Neural crest cell (in vitro differentiated cells): ENCODE data around the gene BTBD2. TPM values are rescaled to one million over a fixed set of nuclear protein-coding genes. Genes with fewer than 3 reads are reported as not detected.
A peak's percentile ranks its signal among the peaks of the same experiment; 100 is the strongest.

Experiments
- DNase-seq: peaks from one replicate; pipeline ENCODE4 v3.0.0; 2021; ENCODE audit warnings: low read depth, mixed read lengths, low spot score
- H3K27ac Mint-ChIP-seq: one replicate; pipeline ENCODE4 v1.8.0; 2021; ENCODE audit warnings: mild to moderate bottlenecking, mixed read lengths; ENCODE audit not compliant: unreplicated experiment
- H3K27me3 Mint-ChIP-seq: 2 replicates; pipeline ENCODE4 v1.8.0; 2021; ENCODE audit warnings: low read depth, mild to moderate bottlenecking, mixed read lengths
- H3K36me3 Mint-ChIP-seq: 2 replicates; pipeline ENCODE4 v1.8.0; 2021; ENCODE audit warnings: low read depth, mild to moderate bottlenecking, mixed read lengths
- H3K4me1 Mint-ChIP-seq: 2 replicates; pipeline ENCODE4 v1.8.0; 2021; ENCODE audit warnings: mixed read lengths
- H3K4me3 Mint-ChIP-seq: one replicate; pipeline ENCODE4 v1.8.0; 2021; ENCODE audit warnings: mild to moderate bottlenecking, mixed read lengths
- H3K9me3 Mint-ChIP-seq: 2 replicates; pipeline ENCODE4 v1.8.0; 2021; ENCODE audit warnings: mixed read lengths
- total RNA-seq: library from RNA; stranded (reverse); gene quantifications from 2 replicates; pipeline ENCODE4 v1.2.1, GENCODE V29; 2021
- TF ChIP-seq, protein P1 (sequence below): fragments of 200-600 bp; sonication (generic); conservative IDR thresholded peaks from 2 replicates; pipeline ENCODE4 v1.5.0; 2021; ENCODE audit warnings: antibody characterized with exemption, mild to moderate bottlenecking

BTBD2 gene
- total RNA-seq, 1 donor from 2014 or later = 142 TPM

DNA sequence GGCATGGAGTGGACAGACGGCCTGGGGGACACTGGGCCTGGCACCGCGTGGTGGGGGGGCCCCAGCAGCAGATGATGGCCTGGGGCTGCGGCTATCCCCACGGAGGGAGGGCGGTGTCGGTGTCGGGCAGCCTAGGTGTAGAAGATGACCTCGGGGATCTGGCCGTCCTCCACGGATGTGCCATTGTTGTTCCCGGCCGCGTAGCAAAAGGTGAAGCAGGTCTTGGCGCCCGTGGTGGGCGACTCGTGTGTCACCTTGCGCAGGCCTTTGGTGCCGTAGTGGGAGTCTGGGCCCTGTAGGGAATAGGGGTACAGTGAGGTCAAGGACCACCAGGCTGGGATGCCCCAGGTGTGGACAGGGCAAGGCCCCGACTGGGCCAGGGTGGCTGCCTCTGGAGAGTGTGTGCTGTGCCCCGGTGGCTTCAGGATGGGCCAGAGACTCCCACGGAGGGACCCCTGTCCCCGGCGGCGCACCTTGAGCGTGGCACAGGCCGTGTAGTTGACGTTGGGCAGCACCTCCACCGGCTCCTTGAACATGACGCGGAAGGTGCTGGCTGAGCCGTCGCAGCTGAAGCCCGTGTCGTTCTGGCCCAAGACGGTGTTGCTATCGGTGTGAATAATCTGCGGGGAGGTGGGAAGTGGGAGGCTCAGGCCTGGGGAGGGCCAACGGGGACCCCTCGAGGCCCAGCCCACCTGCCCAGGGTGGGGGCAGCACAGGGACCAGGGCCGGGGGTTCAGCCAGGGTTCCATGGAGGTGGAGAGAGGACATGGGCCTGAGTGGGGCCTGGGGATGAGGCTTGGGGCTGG lies 29.0 kb downstream of the BTBD2 start:
- DNase-seq = no peak
- Mint-ChIP-seq H3K4me3 (no peak overlapping the region), H3K9me3 (no peaks in the 10 kb centered on the region), H3K27me3 (no peaks in the 10 kb centered on the region), H3K36me3 (peaks cover 3% of the 10 kb centered on the region), H3K27ac (no peak overlapping the region), H3K4me1 (no peaks in the 10 kb centered on the region)
- TF ChIP-seq, protein P1, sequence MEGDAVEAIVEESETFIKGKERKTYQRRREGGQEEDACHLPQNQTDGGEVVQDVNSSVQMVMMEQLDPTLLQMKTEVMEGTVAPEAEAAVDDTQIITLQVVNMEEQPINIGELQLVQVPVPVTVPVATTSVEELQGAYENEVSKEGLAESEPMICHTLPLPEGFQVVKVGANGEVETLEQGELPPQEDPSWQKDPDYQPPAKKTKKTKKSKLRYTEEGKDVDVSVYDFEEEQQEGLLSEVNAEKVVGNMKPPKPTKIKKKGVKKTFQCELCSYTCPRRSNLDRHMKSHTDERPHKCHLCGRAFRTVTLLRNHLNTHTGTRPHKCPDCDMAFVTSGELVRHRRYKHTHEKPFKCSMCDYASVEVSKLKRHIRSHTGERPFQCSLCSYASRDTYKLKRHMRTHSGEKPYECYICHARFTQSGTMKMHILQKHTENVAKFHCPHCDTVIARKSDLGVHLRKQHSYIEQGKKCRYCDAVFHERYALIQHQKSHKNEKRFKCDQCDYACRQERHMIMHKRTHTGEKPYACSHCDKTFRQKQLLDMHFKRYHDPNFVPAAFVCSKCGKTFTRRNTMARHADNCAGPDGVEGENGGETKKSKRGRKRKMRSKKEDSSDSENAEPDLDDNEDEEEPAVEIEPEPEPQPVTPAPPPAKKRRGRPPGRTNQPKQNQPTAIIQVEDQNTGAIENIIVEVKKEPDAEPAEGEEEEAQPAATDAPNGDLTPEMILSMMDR = no peak

DNA sequence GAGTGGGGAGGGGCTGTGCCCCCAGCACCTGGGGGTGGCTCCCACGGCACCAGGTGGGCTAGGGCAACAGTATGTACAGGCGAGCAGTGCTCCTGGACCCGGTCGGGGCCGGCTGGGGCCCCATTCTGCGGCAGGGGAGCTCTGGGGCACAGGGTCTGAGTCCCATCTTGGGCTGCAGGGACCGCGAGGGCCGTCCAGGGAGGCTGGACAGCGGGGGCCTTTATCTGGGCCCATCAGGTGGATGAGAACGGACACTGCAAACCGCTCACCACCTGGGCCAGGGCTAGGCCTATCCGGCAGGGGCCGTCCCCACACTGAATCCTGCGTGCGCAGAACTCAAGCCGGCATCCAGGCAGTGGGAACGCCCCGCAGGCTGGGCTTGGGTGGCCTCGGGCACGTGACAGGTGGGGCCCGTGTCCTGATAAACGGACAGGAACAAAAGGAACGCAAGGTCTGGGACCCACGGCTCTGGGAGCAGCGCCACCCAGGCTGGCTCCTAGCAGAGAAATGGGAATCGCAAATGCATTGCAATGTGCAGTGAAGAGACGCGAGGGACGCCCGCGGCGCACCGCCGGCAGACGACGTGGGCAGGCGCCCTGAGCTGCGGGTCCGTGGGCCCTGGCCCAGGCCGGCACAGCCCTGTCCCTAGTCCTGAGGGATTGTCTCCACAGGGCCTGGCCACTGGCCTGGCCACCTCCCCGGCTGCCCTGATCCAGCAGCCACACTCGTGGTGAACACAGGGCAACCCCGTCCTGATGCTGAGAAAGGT lies 29.7 kb downstream of the BTBD2 start:
- peaks cover 3% of the 10 kb centered on the region for H3K36me3 Mint-ChIP-seq
- H3K4me1 Mint-ChIP-seq = no peaks in the 10 kb centered on the region
- H3K27ac Mint-ChIP-seq = no peak overlapping the region
- H3K27me3 Mint-ChIP-seq = no peaks in the 10 kb centered on the region
- TF ChIP-seq, protein P1 = no peak
- H3K9me3 Mint-ChIP-seq = no peaks in the 10 kb centered on the region
- no peak overlapping the region for H3K4me3 Mint-ChIP-seq
- no peak for DNase-seq

DNA sequence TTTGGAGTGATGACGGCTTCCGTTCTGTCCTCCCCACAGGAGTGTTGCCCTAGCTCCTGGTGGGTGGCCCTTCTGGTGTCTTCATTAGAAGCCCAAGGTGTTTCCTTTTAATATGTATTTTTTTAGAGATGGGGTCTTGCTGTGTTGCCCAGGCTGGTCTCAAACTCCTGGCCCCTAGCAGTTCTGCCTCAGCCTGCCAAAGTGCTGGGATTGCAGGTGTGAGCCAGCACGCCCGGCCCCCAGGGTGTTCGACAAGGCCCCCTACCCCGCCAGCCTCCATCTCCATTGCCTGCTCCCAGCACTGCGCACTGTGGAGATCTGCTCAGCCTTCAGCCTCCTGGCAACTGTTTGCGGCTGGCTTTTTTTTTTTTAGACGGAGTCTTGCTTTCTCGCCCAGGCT lies 31.2 kb downstream of the BTBD2 start:
- Mint-ChIP-seq H3K4me3 (no peak overlapping the region), H3K27me3 (no peaks in the 10 kb centered on the region), H3K4me1 (no peaks in the 10 kb centered on the region), H3K27ac (no peak overlapping the region), H3K36me3 (peaks cover 3% of the 10 kb centered on the region), H3K9me3 (no peaks in the 10 kb centered on the region)
- no peak for DNase-seq
- TF ChIP-seq, protein P1 = no peak

DNA sequence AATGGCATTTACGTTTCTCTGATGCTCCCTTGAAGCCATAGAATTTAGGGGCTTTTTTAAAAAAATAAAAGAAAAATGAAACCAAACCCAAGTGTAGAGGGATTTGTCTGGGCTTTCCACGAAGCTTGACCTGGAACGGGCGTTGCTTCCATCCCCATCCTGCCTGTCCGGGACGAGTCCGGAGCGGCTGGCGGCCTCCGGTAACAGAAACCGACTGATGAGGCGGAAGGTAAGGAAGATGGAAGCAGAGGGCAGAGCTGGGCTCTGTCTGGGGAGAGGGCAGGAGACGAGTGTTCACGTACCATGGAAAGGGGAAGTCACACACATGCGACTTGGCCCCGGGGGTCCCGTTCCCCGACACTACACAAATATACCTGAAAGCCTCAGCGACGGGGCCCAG lies 34.3 kb downstream of the BTBD2 start:
- peak overlapping the region; percentile 31 for H3K4me3 Mint-ChIP-seq
- no peak overlapping the region for H3K27ac Mint-ChIP-seq
- TF ChIP-seq, protein P1 = no peak
- no peaks in the 10 kb centered on the region for H3K9me3 Mint-ChIP-seq
- H3K27me3 Mint-ChIP-seq = no peaks in the 10 kb centered on the region
- peaks cover 3% of the 10 kb centered on the region for H3K36me3 Mint-ChIP-seq
- no peaks in the 10 kb centered on the region for H3K4me1 Mint-ChIP-seq
- no peak for DNase-seq

DNA sequence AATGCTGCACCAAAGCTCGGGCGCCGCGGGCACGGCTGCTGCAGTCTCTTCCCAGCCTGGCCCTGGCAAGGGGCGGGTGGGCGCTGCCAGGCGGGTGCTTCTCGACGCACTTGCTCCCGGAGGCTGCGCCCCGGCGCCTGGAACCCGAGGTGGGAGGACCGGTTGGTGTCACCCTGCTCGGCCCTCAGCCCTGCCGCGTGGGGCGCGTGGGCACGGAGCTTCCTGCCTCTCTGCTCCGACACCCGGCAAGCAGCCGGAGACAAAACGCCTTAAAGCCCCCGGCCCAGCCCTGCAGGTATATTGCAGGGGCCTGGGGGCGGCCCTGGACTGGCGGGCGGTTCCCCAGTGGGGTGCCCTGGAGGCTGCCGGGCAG lies 34.7 kb downstream of the BTBD2 start:
- peaks cover 3% of the 10 kb centered on the region for H3K36me3 Mint-ChIP-seq
- TF ChIP-seq, protein P1 = no peak
- no peaks in the 10 kb centered on the region for H3K27me3 Mint-ChIP-seq
- no peaks in the 10 kb centered on the region for H3K9me3 Mint-ChIP-seq
- H3K4me1 Mint-ChIP-seq = no peaks in the 10 kb centered on the region
- no peak for DNase-seq
- H3K4me3 Mint-ChIP-seq = no peak overlapping the region
- H3K27ac Mint-ChIP-seq = no peak overlapping the region
